Neural cell (in vitro differentiated cells): ENCODE measurements around the gene CLSTN2. TPM values are rescaled to one million over a fixed set of nuclear protein-coding genes. Genes with fewer than 3 reads are reported as not detected.

ENCODE experiments used
- H2AFZ ChIP-seq: fragments of 200-600, 300-800 bp; sonication (generic), shearing (Covaris generic); 2 replicates; pipeline ENCODE4 v1.6.0; 2014; ENCODE audit warnings: low read depth, mild to moderate bottlenecking, antibody characterized with exemption, low read length, moderate library complexity
- H3F3A ChIP-seq: fragments of 200-600 bp; shearing (Covaris generic); 2 replicates; pipeline ENCODE4 v1.6.1; 2016; ENCODE audit warnings: mild to moderate bottlenecking, moderate library complexity, mixed read lengths, antibody characterized with exemption, low read length; ENCODE audit not compliant: insufficient read depth, poor library complexity, severe bottlenecking
- H3K27ac ChIP-seq: fragments of 200-600, 300-800 bp; sonication (generic), shearing (Covaris generic); 2 replicates; pipeline ENCODE4 v1.5.1; 2014; ENCODE audit warnings: mild to moderate bottlenecking, low read length, moderate library complexity
- H3K27me3 ChIP-seq: fragments of 300-800, 200-600 bp; sonication (generic), shearing (Covaris generic); 2 replicates; pipeline ENCODE4 v1.6.0; 2014; ENCODE audit warnings: mild to moderate bottlenecking, low read depth, low read length, moderate library complexity; ENCODE audit not compliant: insufficient read depth
- H3K36me3 ChIP-seq: fragments of 300-800, 200-600 bp; sonication (generic), shearing (Covaris generic); 2 replicates; pipeline ENCODE4 v1.5.1; 2014; ENCODE audit warnings: mild to moderate bottlenecking, antibody characterized with exemption, low read length, moderate library complexity; ENCODE audit not compliant: insufficient read depth
- H3K4me2 ChIP-seq: fragments of 300-800, 200-600 bp; sonication (generic), shearing (Covaris generic); 2 replicates; pipeline ENCODE4 v1.6.0; 2014; ENCODE audit warnings: mild to moderate bottlenecking, low read length
- H3K4me3 ChIP-seq: fragments of 300-800, 200-600 bp; sonication (generic), shearing (Covaris generic); 2 replicates; pipeline ENCODE4 v1.5.1; 2014; ENCODE audit warnings: mild to moderate bottlenecking, low read length, moderate library complexity
- H3K79me2 ChIP-seq: fragments of 200-600 bp; shearing (Covaris generic); replicated peaks from 2 replicates; pipeline ENCODE4 v1.6.0; 2014; ENCODE audit warnings: mild to moderate bottlenecking, low read length, moderate library complexity; ENCODE audit not compliant: insufficient read depth
- H3K9ac ChIP-seq: fragments of 300-800, 200-600 bp; sonication (generic), shearing (Covaris generic); 2 replicates; pipeline ENCODE4 v1.6.1; 2016; ENCODE audit warnings: mild to moderate bottlenecking, low read length, mixed read lengths
- H3K9me2 ChIP-seq: fragments of 200-600 bp; shearing (Covaris generic); 2 replicates; pipeline ENCODE4 v1.6.1; 2016; ENCODE audit warnings: mild to moderate bottlenecking, low read length, mixed read lengths; ENCODE audit not compliant: insufficient read depth
- H3K9me3 ChIP-seq: fragments of 200-600, 300-800 bp; sonication (generic), shearing (Covaris generic); 2 replicates; pipeline ENCODE4 v1.6.1; 2016; ENCODE audit warnings: mild to moderate bottlenecking, mixed run types, low read length, moderate library complexity, mixed read lengths
- H4K20me1 ChIP-seq: fragments of 200-600 bp; shearing (Covaris generic); 2 replicates; pipeline ENCODE4 v1.6.1; 2016; ENCODE audit warnings: mild to moderate bottlenecking, mixed run types; ENCODE audit not compliant: insufficient read depth
- EP300 ChIP-seq: fragments of 450-650 bp; conservative IDR thresholded peaks from 2 replicates; pipeline ENCODE4 v1.6.1; 2014; ENCODE audit warnings: antibody characterized with exemption, mild to moderate bottlenecking, moderate library complexity; ENCODE audit not compliant: poor library complexity, severe bottlenecking
- EZH2 ChIP-seq: fragments of 200-600, 300-800 bp; shearing (Covaris generic), sonication (generic); IDR thresholded peaks from 2 replicates; pipeline ENCODE4 v1.6.1; 2014; ENCODE audit warnings: antibody characterized with exemption, low read length, borderline replicate concordance, mild to moderate bottlenecking; ENCODE audit not compliant: insufficient read depth, poor library complexity, severe bottlenecking
- MXI1 ChIP-seq: fragments of 450-650 bp; conservative IDR thresholded peaks from 2 replicates; pipeline ENCODE4 v1.6.1; 2014; ENCODE audit warnings: antibody characterized with exemption, mild to moderate bottlenecking; ENCODE audit not compliant: poor library complexity, severe bottlenecking
- POLR2AphosphoS5 ChIP-seq: IDR thresholded peaks from 2 replicates; pipeline ENCODE4 v1.6.1; 2012
- RAD21 ChIP-seq: fragments of 450-650 bp; conservative IDR thresholded peaks from 2 replicates; pipeline ENCODE4 v1.6.1; 2014; ENCODE audit warnings: antibody characterized with exemption, mild to moderate bottlenecking, moderate library complexity
- SMC3 ChIP-seq: fragments of 450-650 bp; conservative IDR thresholded peaks from 2 replicates; pipeline ENCODE4 v1.6.1; 2014; ENCODE audit warnings: antibody characterized with exemption, mild to moderate bottlenecking, moderate library complexity; ENCODE audit not compliant: poor library complexity
- TAF1 ChIP-seq: IDR thresholded peaks from 2 replicates; pipeline ENCODE4 v1.6.1; 2012; ENCODE audit warnings: low read depth
- polyA plus RNA-seq: library from polyadenylated mRNA; depleted of rRNA; stranded (reverse); fragments of >200 nt; gene quantifications from 2 replicates; pipeline ENCODE4 v1.2.3, GENCODE V29; 2014
- TF ChIP-seq, protein P1 (sequence below): IDR thresholded peaks from 2 replicates; pipeline ENCODE4 v1.6.1; 2012; ENCODE audit warnings: borderline replicate concordance
- TF ChIP-seq, protein P2 (sequence below): fragments of 450-650 bp; IDR thresholded peaks from 2 replicates; pipeline ENCODE4 v1.5.1; 2014; ENCODE audit warnings: antibody characterized with exemption, mild to moderate bottlenecking, moderate library complexity; ENCODE audit not compliant: poor library complexity, severe bottlenecking

Gene CLSTN2
- polyA plus RNA-seq, 1 donor from 2014 or later, result 10.7 TPM

- TF ChIP-seq RAD21, result no peak
- TF ChIP-seq, protein P1, sequence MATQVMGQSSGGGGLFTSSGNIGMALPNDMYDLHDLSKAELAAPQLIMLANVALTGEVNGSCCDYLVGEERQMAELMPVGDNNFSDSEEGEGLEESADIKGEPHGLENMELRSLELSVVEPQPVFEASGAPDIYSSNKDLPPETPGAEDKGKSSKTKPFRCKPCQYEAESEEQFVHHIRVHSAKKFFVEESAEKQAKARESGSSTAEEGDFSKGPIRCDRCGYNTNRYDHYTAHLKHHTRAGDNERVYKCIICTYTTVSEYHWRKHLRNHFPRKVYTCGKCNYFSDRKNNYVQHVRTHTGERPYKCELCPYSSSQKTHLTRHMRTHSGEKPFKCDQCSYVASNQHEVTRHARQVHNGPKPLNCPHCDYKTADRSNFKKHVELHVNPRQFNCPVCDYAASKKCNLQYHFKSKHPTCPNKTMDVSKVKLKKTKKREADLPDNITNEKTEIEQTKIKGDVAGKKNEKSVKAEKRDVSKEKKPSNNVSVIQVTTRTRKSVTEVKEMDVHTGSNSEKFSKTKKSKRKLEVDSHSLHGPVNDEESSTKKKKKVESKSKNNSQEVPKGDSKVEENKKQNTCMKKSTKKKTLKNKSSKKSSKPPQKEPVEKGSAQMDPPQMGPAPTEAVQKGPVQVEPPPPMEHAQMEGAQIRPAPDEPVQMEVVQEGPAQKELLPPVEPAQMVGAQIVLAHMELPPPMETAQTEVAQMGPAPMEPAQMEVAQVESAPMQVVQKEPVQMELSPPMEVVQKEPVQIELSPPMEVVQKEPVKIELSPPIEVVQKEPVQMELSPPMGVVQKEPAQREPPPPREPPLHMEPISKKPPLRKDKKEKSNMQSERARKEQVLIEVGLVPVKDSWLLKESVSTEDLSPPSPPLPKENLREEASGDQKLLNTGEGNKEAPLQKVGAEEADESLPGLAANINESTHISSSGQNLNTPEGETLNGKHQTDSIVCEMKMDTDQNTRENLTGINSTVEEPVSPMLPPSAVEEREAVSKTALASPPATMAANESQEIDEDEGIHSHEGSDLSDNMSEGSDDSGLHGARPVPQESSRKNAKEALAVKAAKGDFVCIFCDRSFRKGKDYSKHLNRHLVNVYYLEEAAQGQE, result no peak
- no peak for TF ChIP-seq POLR2AphosphoS5
- no peak for TF ChIP-seq EZH2
- TF ChIP-seq EP300, result no peak
- no peak for TF ChIP-seq MXI1
- TF ChIP-seq, protein P2, sequence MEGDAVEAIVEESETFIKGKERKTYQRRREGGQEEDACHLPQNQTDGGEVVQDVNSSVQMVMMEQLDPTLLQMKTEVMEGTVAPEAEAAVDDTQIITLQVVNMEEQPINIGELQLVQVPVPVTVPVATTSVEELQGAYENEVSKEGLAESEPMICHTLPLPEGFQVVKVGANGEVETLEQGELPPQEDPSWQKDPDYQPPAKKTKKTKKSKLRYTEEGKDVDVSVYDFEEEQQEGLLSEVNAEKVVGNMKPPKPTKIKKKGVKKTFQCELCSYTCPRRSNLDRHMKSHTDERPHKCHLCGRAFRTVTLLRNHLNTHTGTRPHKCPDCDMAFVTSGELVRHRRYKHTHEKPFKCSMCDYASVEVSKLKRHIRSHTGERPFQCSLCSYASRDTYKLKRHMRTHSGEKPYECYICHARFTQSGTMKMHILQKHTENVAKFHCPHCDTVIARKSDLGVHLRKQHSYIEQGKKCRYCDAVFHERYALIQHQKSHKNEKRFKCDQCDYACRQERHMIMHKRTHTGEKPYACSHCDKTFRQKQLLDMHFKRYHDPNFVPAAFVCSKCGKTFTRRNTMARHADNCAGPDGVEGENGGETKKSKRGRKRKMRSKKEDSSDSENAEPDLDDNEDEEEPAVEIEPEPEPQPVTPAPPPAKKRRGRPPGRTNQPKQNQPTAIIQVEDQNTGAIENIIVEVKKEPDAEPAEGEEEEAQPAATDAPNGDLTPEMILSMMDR, result no peak
- no peak for TF ChIP-seq SMC3
- no peak for TF ChIP-seq TAF1
- Histone ChIP-seq H2AFZ (no peak overlapping the region), H3K9ac (no peak overlapping the region), H3K27ac (no peak overlapping the region), H3K36me3 (no peaks in the 10 kb centered on the region), H3K4me2 (no peak overlapping the region), H3F3A (peaks cover 6% of the 10 kb centered on the region), H3K79me2 (no peaks in the 10 kb centered on the region), H3K27me3 (no peaks in the 10 kb centered on the region), H4K20me1 (no peaks in the 10 kb centered on the region), H3K9me2 (no peaks in the 10 kb centered on the region), H3K4me3 (no peak overlapping the region), H3K9me3 (no peaks in the 10 kb centered on the region)
Observed at GRCh38 chr3:140427786-140428185, 492.8 kb downstream of the CLSTN2 start.

- H3K79me2 ChIP-seq, result no peaks in the 10 kb centered on the region
- H3K36me3 ChIP-seq, result no peaks in the 10 kb centered on the region
- no peaks in the 10 kb centered on the region for H3K27me3 ChIP-seq
- H4K20me1 ChIP-seq, result no peaks in the 10 kb centered on the region
- H3K4me3 ChIP-seq, result no peak overlapping the region
- H3K9ac ChIP-seq, result no peak overlapping the region
- H3K9me2 ChIP-seq, result no peaks in the 10 kb centered on the region
- H3K27ac ChIP-seq, result no peak overlapping the region
- TF ChIP-seq POLR2AphosphoS5 (no peak), TAF1 (no peak), RAD21 (no peak), SMC3 (no peak), MXI1 (no peak)
- TF ChIP-seq, protein P1, result no peak
- TF ChIP-seq, protein P2, result no peak
- peaks cover 6% of the 10 kb centered on the region for H3F3A ChIP-seq
- no peak overlapping the region for H2AFZ ChIP-seq
- H3K9me3 ChIP-seq, result no peaks in the 10 kb centered on the region
- H3K4me2 ChIP-seq, result no peak overlapping the region
Observed at GRCh38 chr3:140428380-140428779, 493.4 kb downstream of the CLSTN2 start.
